Thymus (tissue), 11 donors: Measurements from ENCODE around the gene PPARG. TPM values are rescaled to one million over a fixed set of nuclear protein-coding genes. Genes with fewer than 3 reads are reported as not detected.
"Not testable (repeated sequence)": the region's sequence is repeated elsewhere in the genome, so short reads cannot be mapped to it uniquely, and the experiment has no call there.

ENCODE experiments used
- DNase-seq, 9 donors: peaks; one replicate each; pipeline ENCODE4 v3.0.0-alpha.2; 2013; ENCODE audit warnings: low spot score in 9 of 9, low read depth in 6 of 9, missing footprints in 1 of 9
- H3K27ac ChIP-seq, 2 donors: one replicate each; pipeline ENCODE4 v1.5.1; 2013; ENCODE audit warnings: control low read depth in 1 of 2, low read depth in 1 of 2, low read length in 1 of 2, mild to moderate bottlenecking in 1 of 2, moderate library complexity in 1 of 2
- H3K27me3 ChIP-seq, 2 donors: one replicate each; pipeline ENCODE4 v1.5.1; 2013; ENCODE audit warnings: low read length in 1 of 2; ENCODE audit not compliant: control insufficient read depth in 2 of 2, insufficient read depth in 1 of 2
- H3K36me3 ChIP-seq, 2 donors: one replicate each; pipeline ENCODE4 v1.5.1; 2013; ENCODE audit warnings: low read length in 1 of 2, mild to moderate bottlenecking in 1 of 2, moderate library complexity in 1 of 2; ENCODE audit not compliant: control insufficient read depth in 2 of 2, insufficient read depth in 2 of 2
- H3K4me1 ChIP-seq, 2 donors: one replicate each; pipeline ENCODE4 v1.5.1; 2013; ENCODE audit warnings: low read length in 2 of 2; ENCODE audit not compliant: control insufficient read depth in 2 of 2, insufficient read depth in 2 of 2
- H3K4me3 ChIP-seq, 2 donors: one replicate each; pipeline ENCODE4 v1.5.1; 2013; ENCODE audit warnings: low read length in 2 of 2, control low read depth in 1 of 2, mild to moderate bottlenecking in 1 of 2
- H3K9me3 ChIP-seq, 2 donors: one replicate each; pipeline ENCODE4 v1.5.1; 2013; ENCODE audit warnings: low read length in 1 of 2, mild to moderate bottlenecking in 1 of 2; ENCODE audit not compliant: control insufficient read depth in 2 of 2, insufficient read depth in 1 of 2
- WGBS: extraction: QIAGEN DNeasy Blood & Tissue Kit; methylation state at CpG from one replicate; pipeline ENCODE4 v1.1.7; 2013; 5-methylcytosine and 5-hydroxymethylcytosine counted together
- polyA plus RNA-seq: library from polyadenylated mRNA; stranded (reverse); fragments of 200-250 nt; gene quantifications from one replicate; pipeline ENCODE4 v1.2.3, GENCODE V29; 2013
- total RNA-seq: library from RNA; stranded (reverse); fragments of 120-200 nt; gene quantifications from one replicate; pipeline ENCODE4 v1.2.4, GENCODE V29; 2013
- donor health status: healthy.

PPARG gene
- total and polyA plus RNA-seq, 2 donors, result 4.3 to 8.8 TPM

GRCh38 chr3:12452361-12453330 is 163.8 kb downstream of the PPARG start:
- DNase-seq, result no peak
- WGBS, result 97% methylated on average over 12 of the region's 12 CpGs
- no peak overlapping the region for H3K27ac ChIP-seq

GRCh38 chr3:12454076-12454815 is 165.4 kb downstream of the PPARG start:
- WGBS, result 94% methylated on average over 6 of the region's 6 CpGs

More at GRCh38 chr3:12452361-12453330, 163.8 kb downstream of the PPARG start:
- Histone ChIP-seq H3K27me3 (no peaks in the 10 kb centered on the region), H3K4me1 (no peaks in the 10 kb centered on the region), H3K9me3 (no peaks in the 10 kb centered on the region), H3K36me3 (no peaks in the 10 kb centered on the region), H3K4me3 (no peak overlapping the region)

GRCh38 chr3:12454816-12455121 is 165.9 kb downstream of the PPARG start:
- no peaks in the 10 kb centered on the region for H3K4me1 ChIP-seq
- H3K27ac ChIP-seq, result no peak overlapping the region
- H3K36me3 ChIP-seq, result no peaks in the 10 kb centered on the region
- H3K4me3 ChIP-seq, result no peak overlapping the region
- H3K9me3 ChIP-seq, result no peaks in the 10 kb centered on the region
- H3K27me3 ChIP-seq, result no peaks in the 10 kb centered on the region
- DNase-seq, result no peak
- WGBS, result 95% methylated on average over 2 of the region's 2 CpGs

More at GRCh38 chr3:12454076-12454815, 165.4 kb downstream of the PPARG start:
- Histone ChIP-seq H3K36me3 (no peaks in the 10 kb centered on the region), H3K27ac (no peak overlapping the region), H3K4me3 (no peak overlapping the region), H3K4me1 (no peaks in the 10 kb centered on the region), H3K9me3 (no peaks in the 10 kb centered on the region), H3K27me3 (no peaks in the 10 kb centered on the region)
- DNase-seq, result no peak

GRCh38 chr3:12455740-12456139 is 166.9 kb downstream of the PPARG start:
- H3K36me3 ChIP-seq, result no peaks in the 10 kb centered on the region
- no peaks in the 10 kb centered on the region for H3K27me3 ChIP-seq
- H3K27ac ChIP-seq, result no peak overlapping the region
- DNase-seq, result no peak
- WGBS, result 96% methylated on average over 7 of the region's 7 CpGs
- H3K4me3 ChIP-seq, result no peak overlapping the region
- H3K9me3 ChIP-seq, result no peaks in the 10 kb centered on the region
- H3K4me1 ChIP-seq, result no peaks in the 10 kb centered on the region

- no peaks in the 10 kb centered on the region for H3K4me1 ChIP-seq
- no peaks in the 10 kb centered on the region for H3K36me3 ChIP-seq
- DNase-seq, result no peak
- no peaks in the 10 kb centered on the region for H3K9me3 ChIP-seq
- no peak overlapping the region for H3K27ac ChIP-seq
- 60% methylated on average over 3 of the region's 3 CpGs for WGBS
- H3K27me3 ChIP-seq, result no peaks in the 10 kb centered on the region
- no peak overlapping the region for H3K4me3 ChIP-seq
Measured at GRCh38 chr3:12456441-12456840, 167.6 kb downstream of the PPARG start.

- H3K27ac ChIP-seq, H3K36me3 ChIP-seq, H3K9me3 ChIP-seq, H3K27me3 ChIP-seq, DNase-seq, H3K4me1 ChIP-seq, H3K4me3 ChIP-seq: not testable (repeated sequence)
- WGBS, result 84% methylated on average over 4 of the region's 4 CpGs
Measured at GRCh38 chr3:12457380-12457779, 168.5 kb downstream of the PPARG start.

- 95% methylated on average over 8 of the region's 8 CpGs for WGBS
- Histone ChIP-seq H3K27me3 (no peaks in the 10 kb centered on the region), H3K36me3 (no peaks in the 10 kb centered on the region), H3K27ac (no peak overlapping the region), H3K4me3 (no peak overlapping the region), H3K9me3 (no peaks in the 10 kb centered on the region), H3K4me1 (peaks cover 2 to 7% of the 10 kb centered on the region in 2 donors)
- DNase-seq, result no peak
Measured at GRCh38 chr3:12458901-12459300, 170.0 kb downstream of the PPARG start.

- no peaks in the 10 kb centered on the region for H3K36me3 ChIP-seq
- H3K4me3 ChIP-seq, result no peak overlapping the region
- H3K27ac ChIP-seq, result no peak overlapping the region
- H3K27me3 ChIP-seq, result no peaks in the 10 kb centered on the region
- WGBS, result 96% methylated on average over 3 of the region's 3 CpGs
- no peaks in the 10 kb centered on the region for H3K9me3 ChIP-seq
- peaks cover 2 to 7% of the 10 kb centered on the region in 2 donors for H3K4me1 ChIP-seq
- no peak for DNase-seq
Measured at GRCh38 chr3:12460127-12460526, 171.3 kb downstream of the PPARG start.

GRCh38 chr3:12461097-12461649 is 172.3 kb downstream of the PPARG start:
- Histone ChIP-seq H3K27ac (no peak overlapping the region), H3K9me3 (no peaks in the 10 kb centered on the region)
- 92% methylated on average over 7 of the region's 7 CpGs for WGBS

More at GRCh38 chr3:12461097-12461649, 172.3 kb downstream of the PPARG start:
- peaks cover 2 to 7% of the 10 kb centered on the region in 2 donors for H3K4me1 ChIP-seq
- no peak for DNase-seq
- H3K36me3 ChIP-seq, result no peaks in the 10 kb centered on the region
- H3K4me3 ChIP-seq, result no peak overlapping the region
- H3K27me3 ChIP-seq, result no peaks in the 10 kb centered on the region
